ENCODE results near the gene SETBP1. TPM values are rescaled to one million over a fixed set of nuclear protein-coding genes. Genes with fewer than 3 reads are reported as not detected.

SETBP1 gene
- total and polyA plus RNA-seq, 4 donors = 23.1 to 39.8 (median 27.8) TPM

DNA sequence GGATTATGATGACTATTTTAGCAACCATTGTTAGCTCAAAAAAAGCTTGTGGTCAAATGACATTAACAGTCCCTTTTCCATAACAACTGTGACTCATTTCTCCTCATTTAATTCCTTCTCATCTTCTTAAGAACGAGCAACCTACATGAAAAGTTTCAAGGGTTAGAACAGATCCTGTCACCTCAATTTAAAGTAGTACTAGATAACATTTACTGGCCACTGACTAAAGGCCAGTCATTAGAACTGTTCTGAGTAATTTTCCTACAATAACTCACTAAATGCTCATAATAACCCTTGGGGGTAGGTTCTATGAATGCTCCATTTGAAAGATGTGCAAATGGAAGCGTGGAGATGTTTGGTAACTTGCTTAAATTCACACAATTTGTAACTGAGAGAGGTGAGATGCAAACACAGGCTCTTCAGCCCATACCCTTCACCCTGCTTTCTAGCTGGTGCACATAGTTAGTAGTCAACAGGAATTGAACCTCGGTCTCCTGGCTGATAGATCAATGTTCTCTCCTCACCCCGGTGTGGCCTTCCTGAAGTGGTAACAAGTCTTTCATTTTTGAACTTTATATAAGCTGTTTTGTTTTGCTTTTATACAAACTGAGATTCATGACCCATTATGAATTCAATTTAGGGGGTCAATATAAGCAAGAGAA, 212.5 kb downstream of the SETBP1 start:
- no peak overlapping the region for H3K4me3 ChIP-seq (ENCODE audit: low read depth, low read length)
- DNase-seq (ENCODE audit: low read depth in 4 of 6, low spot score in 6 of 6) = no peak
- H3K27ac ChIP-seq (ENCODE audit: low read depth, low read length) = no peak overlapping the region
- no peaks in the 10 kb centered on the region for H3K36me3 ChIP-seq (ENCODE audit: control insufficient read depth, insufficient read depth, low read length)
- no CpG with 5 or more reads among the region's 4 CpGs for WGBS (ENCODE audit: insufficient coverage)
- H3K27me3 ChIP-seq (ENCODE audit: control insufficient read depth, insufficient read depth, low read length) = no peaks in the 10 kb centered on the region
- no peaks in the 10 kb centered on the region for H3K4me1 ChIP-seq (ENCODE audit: control insufficient read depth, insufficient read depth, low read length)
- peaks cover 2% of the 10 kb centered on the region for H3K9me3 ChIP-seq (ENCODE audit: control insufficient read depth, insufficient read depth, low read length)

DNA sequence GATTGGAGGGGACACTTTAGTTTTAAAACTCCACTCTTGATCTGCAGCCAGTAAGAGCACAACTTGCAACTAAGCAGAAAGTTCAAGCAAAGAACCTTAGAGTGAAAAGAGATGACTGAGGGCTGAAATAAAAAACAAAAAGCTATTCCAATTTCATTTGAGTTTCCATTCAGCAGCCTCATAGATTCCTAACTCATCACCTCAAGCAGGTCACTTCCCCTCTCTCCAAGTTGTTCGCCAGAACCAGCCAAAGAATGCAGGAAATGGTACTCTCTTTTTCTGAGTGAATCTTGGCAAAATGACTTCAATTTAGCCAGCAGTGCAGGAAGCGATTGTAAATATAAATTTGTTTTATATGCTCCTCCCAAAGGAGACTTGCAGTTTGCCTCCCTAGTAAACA, 213.3 kb downstream of the SETBP1 start:
- H3K9me3 ChIP-seq (ENCODE audit: control insufficient read depth, insufficient read depth, low read length) = peaks cover 2% of the 10 kb centered on the region
- H3K27me3 ChIP-seq (ENCODE audit: control insufficient read depth, insufficient read depth, low read length) = no peaks in the 10 kb centered on the region
- no peak for DNase-seq (ENCODE audit: low read depth in 4 of 6, low spot score in 6 of 6)
- no peaks in the 10 kb centered on the region for H3K4me1 ChIP-seq (ENCODE audit: control insufficient read depth, insufficient read depth, low read length)
- H3K4me3 ChIP-seq (ENCODE audit: low read depth, low read length) = no peak overlapping the region
- no peaks in the 10 kb centered on the region for H3K36me3 ChIP-seq (ENCODE audit: control insufficient read depth, insufficient read depth, low read length)
- H3K27ac ChIP-seq (ENCODE audit: low read depth, low read length) = no peak overlapping the region
- WGBS (ENCODE audit: insufficient coverage) = 71% methylated on average over 1 of the region's 2 CpGs

DNA sequence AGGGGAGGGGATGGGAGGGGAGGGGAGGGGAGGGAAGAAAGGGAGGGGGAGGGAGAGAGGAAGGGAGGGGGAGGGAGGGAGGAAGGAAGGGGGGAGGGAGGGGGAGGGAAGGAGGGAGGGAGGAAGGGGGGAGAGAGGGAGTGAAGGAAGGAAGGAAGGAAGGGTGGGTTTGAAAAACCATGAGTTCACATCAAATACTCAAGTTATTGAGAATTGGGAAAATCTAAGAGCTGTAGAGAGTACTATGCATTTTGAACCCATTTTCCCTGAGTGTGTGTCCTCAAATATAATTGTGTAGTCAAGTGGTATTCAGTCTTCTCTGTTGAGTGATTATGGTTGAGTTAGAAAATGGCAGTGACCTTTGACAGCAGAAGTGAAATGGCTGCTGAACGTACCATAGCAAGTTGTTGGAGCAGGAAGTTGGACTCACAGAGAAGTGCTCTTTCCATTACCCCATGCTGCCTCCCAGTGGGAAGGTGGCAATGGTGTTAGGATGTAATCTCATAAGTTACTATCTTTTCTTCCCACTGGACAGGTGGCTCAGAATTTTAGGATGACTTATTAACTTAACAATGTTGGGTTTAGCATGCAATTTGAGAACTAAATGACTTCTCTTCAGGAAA, 214.6 kb downstream of the SETBP1 start:
- no peaks in the 10 kb centered on the region for H3K27me3 ChIP-seq (ENCODE audit: control insufficient read depth, insufficient read depth, low read length)
- WGBS (ENCODE audit: insufficient coverage) = no CpG with 5 or more reads among the region's 1 CpG

DNA sequence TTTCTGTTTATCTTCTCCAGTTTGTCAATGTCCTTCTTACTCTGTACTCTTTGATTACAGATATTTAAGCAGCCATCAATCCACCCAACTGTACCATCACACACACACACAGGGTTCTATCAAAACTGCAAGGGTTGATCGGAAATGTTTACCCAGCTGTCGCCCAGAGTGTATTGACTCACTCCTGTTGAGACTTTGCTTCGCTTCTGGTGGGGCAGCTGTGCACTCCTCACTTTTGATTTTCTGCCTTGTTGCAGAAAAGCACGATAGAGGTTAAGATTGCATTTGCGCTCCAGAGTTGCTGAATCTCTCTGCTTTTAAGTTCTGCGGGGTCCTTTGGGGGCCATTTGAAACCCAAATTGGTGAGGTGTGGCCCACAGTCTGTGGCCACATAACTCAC, 216.2 kb downstream of the SETBP1 start:
- H3K36me3 ChIP-seq (ENCODE audit: control insufficient read depth, insufficient read depth, low read length) = no peaks in the 10 kb centered on the region
- no peak overlapping the region for H3K4me3 ChIP-seq (ENCODE audit: low read depth, low read length)
- no peaks in the 10 kb centered on the region for H3K4me1 ChIP-seq (ENCODE audit: control insufficient read depth, insufficient read depth, low read length)
- H3K27ac ChIP-seq (ENCODE audit: low read depth, low read length) = no peak overlapping the region
- peak in 1 of 6 donors; percentile 35 for DNase-seq (ENCODE audit: low read depth in 4 of 6, low spot score in 6 of 6)
- 64% methylated on average over 6 of the region's 6 CpGs for WGBS (ENCODE audit: insufficient coverage)
- no peaks in the 10 kb centered on the region for H3K27me3 ChIP-seq (ENCODE audit: control insufficient read depth, insufficient read depth, low read length)
- H3K9me3 ChIP-seq (ENCODE audit: control insufficient read depth, insufficient read depth, low read length) = no peaks in the 10 kb centered on the region

More for the DNA sequence above, 214.6 kb downstream of the SETBP1 start:
- peaks cover 2% of the 10 kb centered on the region for H3K9me3 ChIP-seq (ENCODE audit: control insufficient read depth, insufficient read depth, low read length)
- H3K4me1 ChIP-seq (ENCODE audit: control insufficient read depth, insufficient read depth, low read length) = no peaks in the 10 kb centered on the region
- H3K4me3 ChIP-seq (ENCODE audit: low read depth, low read length) = no peak overlapping the region
- no peak overlapping the region for H3K27ac ChIP-seq (ENCODE audit: low read depth, low read length)
- H3K36me3 ChIP-seq (ENCODE audit: control insufficient read depth, insufficient read depth, low read length) = no peaks in the 10 kb centered on the region
- DNase-seq (ENCODE audit: low read depth in 4 of 6, low spot score in 6 of 6) = no peak

DNA sequence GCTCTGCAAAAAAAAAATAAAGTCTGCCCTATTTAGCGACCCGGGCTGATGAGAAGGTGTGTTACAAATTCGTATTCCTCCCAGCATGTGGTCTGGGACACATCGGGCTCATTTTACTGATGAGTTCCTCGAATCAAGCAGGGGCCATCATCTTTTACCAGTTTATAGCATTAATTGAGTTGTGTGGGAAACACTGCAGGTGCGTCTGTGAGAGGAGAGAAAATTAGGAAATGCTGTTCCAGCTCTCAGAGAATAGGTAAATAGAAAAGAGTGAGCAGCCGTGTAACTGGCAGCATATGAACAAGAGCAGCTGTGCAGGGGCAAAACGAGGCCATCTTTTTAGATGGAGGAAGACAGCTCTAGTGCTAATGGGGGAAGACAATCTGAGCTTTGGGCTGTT, 216.7 kb downstream of the SETBP1 start:
- 46% methylated on average over 8 of the region's 8 CpGs for WGBS (ENCODE audit: insufficient coverage)
- no peaks in the 10 kb centered on the region for H3K36me3 ChIP-seq (ENCODE audit: control insufficient read depth, insufficient read depth, low read length)
- H3K27ac ChIP-seq (ENCODE audit: low read depth, low read length) = no peak overlapping the region
- H3K4me3 ChIP-seq (ENCODE audit: low read depth, low read length) = no peak overlapping the region
- no peaks in the 10 kb centered on the region for H3K9me3 ChIP-seq (ENCODE audit: control insufficient read depth, insufficient read depth, low read length)
- H3K27me3 ChIP-seq (ENCODE audit: control insufficient read depth, insufficient read depth, low read length) = no peaks in the 10 kb centered on the region
- DNase-seq (ENCODE audit: low read depth in 4 of 6, low spot score in 6 of 6) = peak in 1 of 6 donors; percentile 77
- no peaks in the 10 kb centered on the region for H3K4me1 ChIP-seq (ENCODE audit: control insufficient read depth, insufficient read depth, low read length)

DNA sequence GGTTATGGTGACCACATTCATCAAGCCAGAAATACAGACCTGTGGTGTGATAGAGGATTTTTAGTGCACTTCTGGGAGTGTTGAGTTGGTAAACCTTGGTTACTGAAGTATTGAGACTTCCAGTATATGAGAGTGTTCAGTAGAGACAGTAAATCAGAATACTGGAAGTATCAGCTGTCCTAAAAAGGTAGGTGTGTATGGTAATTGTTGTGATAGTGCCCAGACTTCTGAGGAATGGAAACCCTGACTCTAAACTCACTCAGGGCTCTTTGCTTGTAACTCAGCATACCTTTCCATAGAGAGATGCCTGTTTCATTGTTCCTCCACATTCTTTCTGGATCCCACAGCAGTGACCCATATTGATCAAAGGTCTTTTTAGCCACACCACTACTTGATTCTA, 217.1 kb downstream of the SETBP1 start:
- no peaks in the 10 kb centered on the region for H3K36me3 ChIP-seq (ENCODE audit: control insufficient read depth, insufficient read depth, low read length)
- no peak overlapping the region for H3K4me3 ChIP-seq (ENCODE audit: low read depth, low read length)
- no peaks in the 10 kb centered on the region for H3K9me3 ChIP-seq (ENCODE audit: control insufficient read depth, insufficient read depth, low read length)
- H3K27me3 ChIP-seq (ENCODE audit: control insufficient read depth, insufficient read depth, low read length) = no peaks in the 10 kb centered on the region
- no peaks in the 10 kb centered on the region for H3K4me1 ChIP-seq (ENCODE audit: control insufficient read depth, insufficient read depth, low read length)
- DNase-seq (ENCODE audit: low read depth in 4 of 6, low spot score in 6 of 6) = no peak
- H3K27ac ChIP-seq (ENCODE audit: low read depth, low read length) = no peak overlapping the region

DNA sequence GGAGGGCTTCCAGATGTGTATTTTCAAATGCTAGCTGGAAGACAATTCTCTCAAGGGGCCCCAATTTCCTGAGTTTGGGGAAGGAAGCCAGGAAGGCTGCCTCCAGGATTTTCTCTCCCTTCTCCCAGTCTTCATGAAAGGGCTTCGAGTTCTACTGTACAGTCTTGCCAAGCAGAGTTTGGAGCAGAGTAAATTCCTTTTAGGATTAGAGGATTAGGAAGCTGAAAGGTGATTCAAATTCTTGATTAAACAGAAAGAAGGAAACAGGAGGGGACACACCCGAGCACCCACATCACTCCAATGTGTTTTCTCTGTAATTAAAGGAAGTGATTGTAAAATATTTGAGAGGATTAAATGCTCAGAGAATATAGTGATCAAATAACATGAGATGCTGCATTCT, 217.8 kb downstream of the SETBP1 start:
- no peaks in the 10 kb centered on the region for H3K4me1 ChIP-seq (ENCODE audit: control insufficient read depth, insufficient read depth, low read length)
- H3K27me3 ChIP-seq (ENCODE audit: control insufficient read depth, insufficient read depth, low read length) = no peaks in the 10 kb centered on the region
- no peak overlapping the region for H3K27ac ChIP-seq (ENCODE audit: low read depth, low read length)
- no peaks in the 10 kb centered on the region for H3K36me3 ChIP-seq (ENCODE audit: control insufficient read depth, insufficient read depth, low read length)
- no peak overlapping the region for H3K4me3 ChIP-seq (ENCODE audit: low read depth, low read length)
- no peaks in the 10 kb centered on the region for H3K9me3 ChIP-seq (ENCODE audit: control insufficient read depth, insufficient read depth, low read length)
- no CpG with 5 or more reads among the region's 2 CpGs for WGBS (ENCODE audit: insufficient coverage)
- no peak for DNase-seq (ENCODE audit: low read depth in 4 of 6, low spot score in 6 of 6)

DNA sequence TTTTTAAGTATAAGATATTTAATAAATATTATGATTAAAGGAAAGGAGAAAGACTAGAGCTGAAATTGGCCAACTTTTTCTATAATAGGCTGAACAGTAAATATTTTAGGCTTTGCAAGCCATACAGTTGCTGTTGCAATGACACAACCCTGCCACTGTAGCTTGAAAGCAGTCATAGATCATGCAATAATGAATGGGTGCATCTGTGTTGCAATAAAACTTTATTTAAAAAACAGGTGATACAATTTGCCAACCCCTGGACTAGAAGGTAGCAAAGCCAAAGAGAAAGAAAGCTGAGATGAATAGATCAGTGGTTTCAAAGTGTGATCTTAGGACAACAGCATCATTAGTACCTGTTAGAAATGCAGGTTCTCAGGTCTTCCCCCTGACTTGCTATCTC, 219.1 kb downstream of the SETBP1 start:
- H3K4me1 ChIP-seq (ENCODE audit: control insufficient read depth, insufficient read depth, low read length) = no peaks in the 10 kb centered on the region
- H3K27me3 ChIP-seq (ENCODE audit: control insufficient read depth, insufficient read depth, low read length) = no peaks in the 10 kb centered on the region
- H3K4me3 ChIP-seq (ENCODE audit: low read depth, low read length) = no peak overlapping the region
- H3K9me3 ChIP-seq (ENCODE audit: control insufficient read depth, insufficient read depth, low read length) = no peaks in the 10 kb centered on the region
- no peak overlapping the region for H3K27ac ChIP-seq (ENCODE audit: low read depth, low read length)
- no peak for DNase-seq (ENCODE audit: low read depth in 4 of 6, low spot score in 6 of 6)
- H3K36me3 ChIP-seq (ENCODE audit: control insufficient read depth, insufficient read depth, low read length) = no peaks in the 10 kb centered on the region

DNA sequence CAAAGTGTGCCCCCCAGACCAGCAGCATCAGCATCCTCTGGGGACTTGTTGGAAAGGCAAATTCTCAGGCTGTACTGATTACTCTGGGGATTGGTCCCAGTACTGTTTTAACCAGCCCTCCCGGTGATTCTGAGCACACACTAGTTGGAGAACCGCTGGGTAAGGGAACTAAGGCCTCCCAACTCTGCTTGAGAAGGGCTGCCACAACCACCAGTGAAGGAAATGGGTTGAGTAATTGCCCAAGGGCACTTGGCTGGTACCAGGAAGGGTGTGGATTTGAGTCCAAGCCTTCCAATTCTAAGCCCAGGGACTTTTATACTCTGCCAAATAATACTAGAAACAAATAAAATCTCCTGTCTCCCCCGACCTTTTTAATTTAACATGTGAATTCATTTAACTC, 219.9 kb downstream of the SETBP1 start:
- Histone ChIP-seq H3K4me1 (ENCODE audit: control insufficient read depth, insufficient read depth, low read length) (no peaks in the 10 kb centered on the region), H3K9me3 (ENCODE audit: control insufficient read depth, insufficient read depth, low read length) (no peaks in the 10 kb centered on the region), H3K27me3 (ENCODE audit: control insufficient read depth, insufficient read depth, low read length) (no peaks in the 10 kb centered on the region), H3K27ac (ENCODE audit: low read depth, low read length) (no peak overlapping the region), H3K4me3 (ENCODE audit: low read depth, low read length) (no peak overlapping the region), H3K36me3 (ENCODE audit: control insufficient read depth, insufficient read depth, low read length) (no peaks in the 10 kb centered on the region)
- no peak for DNase-seq (ENCODE audit: low read depth in 4 of 6, low spot score in 6 of 6)
- 83% methylated on average over 1 of the region's 3 CpGs for WGBS (ENCODE audit: insufficient coverage)

DNA sequence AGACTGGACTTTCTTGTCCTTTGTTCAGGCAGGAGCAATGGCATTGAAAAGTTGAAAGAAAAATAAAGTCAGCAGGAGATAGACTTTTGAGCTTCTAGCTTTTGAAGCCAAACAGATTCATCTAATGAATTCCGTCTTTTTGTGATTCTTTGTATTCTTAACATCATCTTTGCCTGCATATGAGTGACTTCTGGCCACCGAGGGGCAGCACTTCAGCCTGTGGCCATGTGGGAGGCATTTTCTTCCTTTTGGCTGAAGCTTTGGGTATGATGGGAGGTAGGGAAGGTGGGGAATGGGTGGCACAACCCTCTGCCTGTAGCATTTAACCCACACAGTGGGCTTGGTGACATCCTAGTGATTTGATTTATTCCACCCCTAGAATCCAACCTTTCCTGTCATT, 220.6 kb downstream of the SETBP1 start:
- WGBS (ENCODE audit: insufficient coverage) = 71% methylated on average over 1 of the region's 2 CpGs

More for the DNA sequence above, 220.6 kb downstream of the SETBP1 start:
- DNase-seq (ENCODE audit: low read depth in 4 of 6, low spot score in 6 of 6) = no peak
- no peaks in the 10 kb centered on the region for H3K36me3 ChIP-seq (ENCODE audit: control insufficient read depth, insufficient read depth, low read length)
- H3K4me3 ChIP-seq (ENCODE audit: low read depth, low read length) = no peak overlapping the region
- no peaks in the 10 kb centered on the region for H3K4me1 ChIP-seq (ENCODE audit: control insufficient read depth, insufficient read depth, low read length)
- H3K27ac ChIP-seq (ENCODE audit: low read depth, low read length) = no peak overlapping the region
- no peaks in the 10 kb centered on the region for H3K9me3 ChIP-seq (ENCODE audit: control insufficient read depth, insufficient read depth, low read length)
- H3K27me3 ChIP-seq (ENCODE audit: control insufficient read depth, insufficient read depth, low read length) = no peaks in the 10 kb centered on the region

Data from spinal cord (tissue), 10 donors.